ENCODE measurements around the gene PLPP2. TPM values are rescaled to one million over a fixed set of nuclear protein-coding genes. Genes with fewer than 3 reads are reported as not detected.

Gene PLPP2
- 1.8 TPM for total RNA-seq

- ATAC-seq (no peak), DNase-seq (ENCODE audit: low spot score) (no peak)
Measured at GRCh38 chr19:291006-291521, at the start of gene PLPP2. Gene PLPP2, minus strand, starts transcription at chr19:291403. Its CDS starts 67 bp downstream, at chr19:291336.

DNA sequence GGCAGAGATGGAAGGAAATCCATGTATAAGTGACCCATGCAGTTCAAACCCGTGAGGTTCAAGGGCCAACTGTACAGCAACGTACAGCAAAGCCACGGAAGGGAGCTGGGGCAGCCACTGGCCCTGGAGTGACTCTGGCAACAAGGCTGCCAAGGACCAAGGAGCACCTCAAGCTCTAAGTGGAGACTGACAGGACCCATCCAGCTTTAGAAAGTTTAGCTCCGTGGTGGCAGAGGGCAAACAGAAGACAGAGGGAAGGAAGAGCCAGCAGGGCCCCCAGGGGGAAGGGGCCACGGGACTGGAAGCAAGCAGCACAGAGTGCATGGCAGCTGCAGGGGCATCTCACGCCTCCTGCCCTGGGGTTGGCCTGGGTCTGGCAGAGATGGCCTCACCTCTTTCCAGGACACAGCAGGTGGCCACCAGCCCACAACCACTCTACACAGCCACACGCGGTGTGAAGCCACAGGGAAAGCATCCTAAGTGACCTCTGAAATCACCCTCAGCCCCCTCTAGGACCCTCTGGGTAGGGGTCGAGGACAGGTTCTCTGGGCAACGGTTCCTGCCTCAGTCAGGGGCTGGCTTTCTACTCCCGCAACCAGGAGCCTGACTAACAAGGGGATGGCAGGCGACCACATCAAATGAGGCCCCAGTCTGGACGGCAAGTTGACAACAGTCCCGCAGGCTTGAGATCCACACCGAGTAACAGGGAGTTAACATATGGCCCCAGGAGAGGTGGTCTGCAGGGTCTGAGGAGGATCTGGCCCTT is 49.6 kb upstream of the PLPP2 start:
- ATAC-seq (no peak), DNase-seq (ENCODE audit: low spot score) (no peak)

DNA sequence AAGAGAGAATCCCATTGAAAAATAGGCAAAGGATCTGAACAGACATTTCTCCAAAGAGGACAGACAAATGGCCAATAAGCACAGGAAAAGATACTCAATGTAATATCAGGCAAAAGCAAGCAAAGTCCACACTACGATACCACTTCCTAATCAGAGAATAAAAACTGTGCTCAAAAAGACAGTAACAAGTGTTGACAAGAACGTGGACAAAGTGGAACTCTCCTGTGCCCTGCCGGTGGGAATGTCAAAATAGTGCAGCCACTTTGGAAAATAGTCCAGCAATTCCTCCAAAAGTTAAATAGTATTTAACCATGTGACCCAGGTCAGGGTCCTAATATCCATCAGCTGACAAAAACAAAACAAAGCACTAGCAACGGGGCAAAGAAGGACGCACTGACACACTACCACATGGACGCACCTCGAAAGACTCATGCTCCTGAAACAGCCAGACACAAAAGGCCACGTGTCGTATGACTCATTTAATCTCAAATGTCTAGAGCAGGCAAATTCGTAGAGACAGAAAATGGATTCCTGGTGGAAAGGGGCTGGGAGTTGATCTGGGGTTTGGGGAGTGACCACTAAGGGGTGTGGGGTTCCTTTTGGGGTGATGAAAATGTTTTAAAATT is 48.2 kb upstream of the PLPP2 start:
- no peak for ATAC-seq
- DNase-seq (ENCODE audit: low spot score) = no peak

DNA sequence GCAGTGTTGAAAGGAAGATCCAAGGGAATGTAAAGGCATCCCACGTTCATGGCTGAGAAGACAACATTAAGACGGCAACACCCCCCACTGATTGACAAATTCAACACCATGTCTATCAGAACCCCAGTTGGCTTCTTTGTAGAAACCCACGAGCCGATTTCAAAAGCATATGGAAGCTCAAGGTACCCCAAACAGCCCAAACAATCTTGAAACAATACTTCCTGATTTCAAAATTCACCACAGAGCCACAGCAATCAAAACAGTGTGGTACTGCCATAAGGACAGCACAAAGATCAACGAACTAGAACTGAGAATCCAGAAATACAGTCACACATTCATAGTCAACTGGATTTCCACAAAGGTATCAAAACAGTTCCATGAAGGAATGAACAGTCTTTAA is 47.2 kb upstream of the PLPP2 start:
- ATAC-seq = no peak
- DNase-seq (ENCODE audit: low spot score) = no peak

- no peak for DNase-seq (ENCODE audit: low spot score)
- ATAC-seq = no peak
Measured at GRCh38 chr19:336067-336614, 44.9 kb upstream of the PLPP2 start.

DNA sequence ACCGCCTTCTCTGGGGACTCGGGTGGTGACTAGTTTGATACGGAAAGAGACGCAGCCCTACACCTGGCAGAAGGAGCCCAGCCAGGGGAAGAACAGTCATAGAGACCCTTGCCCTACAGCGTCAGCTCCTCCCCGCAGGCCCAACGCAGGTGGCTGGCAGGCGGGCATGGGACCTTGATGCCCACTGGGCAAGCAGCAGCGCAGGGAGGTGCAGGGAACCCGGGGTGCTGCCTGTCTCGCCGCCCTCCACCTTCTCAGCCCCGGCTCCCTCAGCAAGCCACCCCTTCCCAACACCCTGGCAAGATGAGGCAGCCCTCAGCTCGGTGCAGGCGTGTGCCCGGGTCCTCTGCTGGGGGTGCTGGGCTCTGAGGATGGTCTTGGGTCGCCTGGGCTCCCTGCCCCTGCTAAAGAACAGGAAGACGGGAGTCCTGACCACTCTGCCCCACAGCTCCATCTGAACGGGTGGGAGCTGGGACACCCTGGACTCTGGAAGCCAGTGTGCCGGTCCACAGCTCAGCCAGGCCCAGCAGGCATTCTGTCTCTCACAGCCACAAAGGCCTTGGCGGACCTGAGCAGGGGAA is 44.4 kb upstream of the PLPP2 start:
- ATAC-seq = no peak
- DNase-seq (ENCODE audit: low spot score) = no peak

- DNase-seq (ENCODE audit: low spot score) = no peak
- no peak for ATAC-seq
Measured at GRCh38 chr19:335072-335471, 43.9 kb upstream of the PLPP2 start.

GRCh38 chr19:334296-335071 is 43.3 kb upstream of the PLPP2 start:
- ATAC-seq = no peak
- no peak for DNase-seq (ENCODE audit: low spot score)

- no peak for DNase-seq (ENCODE audit: low spot score)
Measured at GRCh38 chr19:330503-330902, 39.3 kb upstream of the PLPP2 start.

DNA sequence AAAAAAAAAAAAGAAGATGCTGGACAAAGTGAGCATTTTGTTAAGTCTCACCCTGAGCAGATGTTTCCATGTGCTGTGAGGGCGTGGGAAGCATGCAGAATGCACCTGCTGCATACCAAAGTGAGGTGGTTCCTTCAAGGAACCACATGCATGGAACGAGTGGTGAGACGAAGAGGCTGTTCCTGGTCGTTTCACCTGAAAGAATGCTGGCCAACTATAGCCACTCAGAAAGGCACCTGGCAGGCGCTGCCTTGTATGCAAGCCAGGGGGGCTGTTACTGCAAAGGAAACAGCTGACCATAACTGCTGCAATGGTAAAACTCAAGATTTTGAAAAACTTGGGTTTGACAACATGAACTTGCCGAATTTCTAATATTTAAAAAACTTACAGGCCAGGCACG is 38.7 kb upstream of the PLPP2 start:
- no peak for DNase-seq (ENCODE audit: low spot score)
- no peak for ATAC-seq

More at GRCh38 chr19:330503-330902, 39.3 kb upstream of the PLPP2 start:
- no peak for ATAC-seq

GRCh38 chr19:328025-328505 is 36.9 kb upstream of the PLPP2 start:
- ATAC-seq (no peak), DNase-seq (ENCODE audit: low spot score) (no peak)

DNA sequence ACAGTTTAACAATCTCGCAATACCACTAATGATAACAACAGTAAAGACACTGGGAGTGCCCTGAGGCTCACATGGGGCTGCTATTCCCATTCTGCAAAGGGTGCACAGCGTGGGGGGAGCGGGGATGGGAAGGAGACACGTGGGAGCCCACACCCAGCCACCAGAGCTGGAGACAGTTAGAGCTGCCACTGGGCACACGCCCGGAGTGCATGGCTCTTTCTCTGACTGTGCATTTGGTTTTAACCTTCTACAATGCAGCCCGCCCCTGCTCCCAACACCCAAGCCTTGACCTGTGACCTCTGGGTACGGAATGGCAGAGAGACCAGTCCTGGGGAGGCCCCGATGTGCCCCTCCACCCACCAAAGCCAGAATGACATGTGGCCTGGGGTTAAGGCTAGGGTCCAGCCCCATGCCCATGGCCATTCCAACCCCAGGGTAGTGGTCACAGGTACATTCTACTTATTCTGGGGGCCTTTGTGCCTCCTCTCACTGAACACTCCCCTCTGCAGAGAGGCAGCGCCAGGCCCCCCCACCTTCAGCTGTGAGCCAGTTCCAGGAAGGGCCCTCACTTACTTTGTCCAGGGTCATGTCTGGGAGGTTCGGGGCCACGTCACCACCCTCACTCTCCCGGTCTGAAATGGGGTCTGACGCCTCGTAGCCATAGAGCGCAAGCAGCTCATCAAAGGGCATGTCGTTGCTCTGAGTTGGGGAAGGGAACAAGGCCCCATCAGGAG is 36.3 kb upstream of the PLPP2 start:
- ATAC-seq = no peak
- no peak for DNase-seq (ENCODE audit: low spot score)

- DNase-seq (ENCODE audit: low spot score) (no peak), ATAC-seq (no peak)
Measured at GRCh38 chr19:326871-327270, 35.7 kb upstream of the PLPP2 start.

DNA sequence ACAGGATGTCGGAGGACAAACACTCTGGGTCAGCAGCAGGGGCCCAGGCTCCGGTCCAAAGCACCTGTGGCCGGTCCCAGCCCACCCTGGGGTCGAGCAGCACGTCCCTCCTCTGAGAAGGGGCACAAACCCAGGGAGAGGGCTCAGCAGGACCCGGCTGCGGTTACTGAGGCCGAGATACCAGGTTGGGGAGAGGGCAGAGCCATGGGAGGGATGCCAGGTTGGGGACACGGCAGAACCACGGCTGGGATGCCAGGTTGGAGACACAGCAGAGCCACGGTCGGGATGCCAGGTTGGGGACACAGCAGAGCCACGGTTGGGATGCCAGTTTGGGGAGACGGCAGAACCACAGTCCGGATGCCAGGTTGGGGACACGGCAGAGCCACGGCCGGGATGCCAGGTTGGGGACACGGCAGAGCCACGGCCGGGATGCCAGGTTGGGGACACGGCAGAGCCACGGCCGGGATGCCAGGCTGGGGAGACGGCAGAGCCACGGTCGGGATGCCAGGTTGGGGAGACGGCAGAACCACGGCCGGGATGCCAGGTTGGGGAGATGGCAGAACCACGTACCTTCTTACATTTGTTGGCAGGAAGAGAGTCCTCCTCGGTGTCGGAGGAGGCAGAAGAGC is 34.8 kb upstream of the PLPP2 start:
- ATAC-seq (no peak), DNase-seq (ENCODE audit: low spot score) (no peak)

DNA sequence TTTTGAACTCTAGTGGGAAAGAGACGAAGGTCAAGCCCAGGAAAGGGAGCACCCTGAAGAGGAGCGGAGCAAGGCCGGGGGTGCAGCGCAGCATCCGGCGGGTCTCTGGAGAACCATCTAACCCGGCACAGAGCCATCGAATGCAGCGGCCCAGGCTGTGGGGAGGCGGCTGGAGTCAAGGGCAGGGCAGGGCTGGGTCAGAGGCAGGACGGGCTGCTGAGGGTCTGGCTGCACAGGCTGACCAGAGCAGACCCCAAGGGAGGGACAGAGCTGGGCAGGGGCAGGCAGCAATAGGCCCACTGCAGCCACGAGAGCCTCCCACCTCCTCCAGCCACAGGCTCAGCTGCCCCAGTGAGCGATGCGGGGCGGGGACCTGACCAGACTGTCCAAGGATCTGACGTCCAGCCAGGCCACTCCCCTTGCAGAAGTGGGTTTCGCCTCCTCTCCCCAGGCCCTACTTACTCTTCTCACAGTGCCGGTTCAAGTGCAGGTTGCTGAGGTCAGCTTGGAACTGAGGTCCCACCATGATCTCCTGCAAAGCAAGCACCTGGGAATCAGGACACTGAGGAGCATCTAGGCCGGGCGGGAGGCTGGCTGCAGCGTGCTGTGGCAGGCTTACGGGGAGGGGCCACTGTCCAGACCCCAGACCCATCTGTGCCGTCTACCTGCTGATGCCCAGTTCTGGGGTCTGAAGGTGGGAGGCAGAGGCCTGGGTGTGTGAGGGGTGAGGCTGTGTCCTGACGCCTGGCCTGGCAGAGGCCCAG is 34.2 kb upstream of the PLPP2 start:
- no peak for ATAC-seq
- DNase-seq (ENCODE audit: low spot score) = no peak

DNA sequence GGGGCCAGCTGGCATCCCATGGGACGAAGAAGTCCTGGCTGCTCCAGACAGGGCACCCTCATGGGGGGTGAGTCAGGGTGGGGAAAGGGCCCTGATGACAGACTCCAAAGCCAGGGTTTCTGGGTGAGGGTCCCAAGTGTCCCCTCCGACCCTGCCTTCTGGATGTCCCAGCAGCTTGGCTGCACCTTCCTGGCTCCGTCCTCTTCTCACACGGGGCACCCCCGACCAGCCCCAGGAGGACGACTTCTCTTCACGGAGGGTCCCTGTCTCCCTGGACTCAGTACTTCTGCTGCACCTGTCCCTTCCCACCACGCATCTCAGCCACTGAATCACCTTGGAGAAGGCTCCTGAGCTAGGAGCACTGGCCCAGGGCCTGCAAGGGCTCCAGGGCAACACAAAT is 33.5 kb upstream of the PLPP2 start:
- DNase-seq (ENCODE audit: low spot score) (no peak), ATAC-seq (no peak)

DNA sequence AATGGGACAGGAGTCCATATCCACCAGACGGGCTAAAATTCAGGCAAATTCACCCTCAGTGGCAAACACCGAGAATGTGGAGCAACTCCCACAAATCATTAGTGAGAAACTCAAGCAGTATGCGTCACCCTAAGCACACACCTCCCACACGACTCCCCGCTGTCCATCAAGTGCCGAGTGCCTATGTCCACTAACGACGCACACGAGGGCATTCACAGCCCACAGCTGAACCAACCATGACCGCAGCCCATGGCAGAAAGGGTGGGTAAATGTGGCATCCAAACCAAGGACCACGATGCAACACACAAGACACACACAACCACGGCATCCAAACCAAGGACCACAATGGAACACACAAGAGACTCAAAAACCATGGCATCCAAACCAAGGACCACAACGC is 31.4 kb upstream of the PLPP2 start:
- ATAC-seq (no peak), DNase-seq (ENCODE audit: low spot score) (no peak)

DNA sequence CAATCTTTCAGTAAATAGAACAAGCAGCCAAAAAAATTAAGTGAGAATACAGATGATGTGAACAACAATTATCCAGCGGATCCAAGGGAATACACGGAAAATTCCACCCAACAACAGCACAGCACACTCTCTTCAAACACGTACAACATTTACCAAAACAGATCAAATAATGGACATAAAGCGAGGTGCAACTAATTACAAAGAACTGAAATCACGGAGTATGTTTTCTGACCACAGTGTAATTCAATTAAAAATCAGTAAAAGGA is 27.2 kb upstream of the PLPP2 start:
- no peak for DNase-seq (ENCODE audit: low spot score)
- no peak for ATAC-seq
